Mesothelial cell of epicardium (in vitro differentiated cells): Measurements from ENCODE around the gene ADARB2. TPM values are rescaled to one million over a fixed set of nuclear protein-coding genes. Genes with fewer than 3 reads are reported as not detected.
"Not testable (repeated sequence)": the region's sequence is repeated elsewhere in the genome, so short reads cannot be mapped to it uniquely, and the experiment has no call there.

Experiments used
- DNase-seq, 2 experiments: peaks; one replicate each; pipeline ENCODE4 v3.0.0; 2021; ENCODE audit warnings: low spot score in 2 of 2; ENCODE audit not compliant: unreplicated experiment in 2 of 2
- H3K27ac Mint-ChIP-seq: 2 replicates; pipeline ENCODE4 v1.8.0; 2021; ENCODE audit warnings: mixed read lengths
- H3K27me3 Mint-ChIP-seq: 2 replicates; pipeline ENCODE4 v1.8.0; 2021; ENCODE audit warnings: low read depth, mixed read lengths
- H3K36me3 Mint-ChIP-seq: 2 replicates; pipeline ENCODE4 v1.8.0; 2021; ENCODE audit warnings: mixed read lengths
- H3K4me1 Mint-ChIP-seq: 2 replicates; pipeline ENCODE4 v1.8.0; 2021; ENCODE audit warnings: mixed read lengths
- H3K4me3 Mint-ChIP-seq: 2 replicates; pipeline ENCODE4 v1.8.0; 2021; ENCODE audit warnings: mild to moderate bottlenecking, moderate library complexity, mixed read lengths
- H3K9me3 Mint-ChIP-seq: 2 replicates; pipeline ENCODE4 v1.8.0; 2021; ENCODE audit warnings: mixed read lengths
- total RNA-seq: library from RNA; stranded (reverse); gene quantifications from 3 replicates; pipeline ENCODE4 v1.2.1, GENCODE V29; 2021
- TF ChIP-seq, protein P1 (sequence below): fragments of 200-600 bp; sonication (generic); IDR thresholded peaks from one replicate; pipeline ENCODE4 v1.5.0; 2021; ENCODE audit warnings: antibody characterized with exemption; ENCODE audit not compliant: unreplicated experiment

The ADARB2 gene
- total RNA-seq, 1 donor from 2014 or later = 0.38 TPM

DNA sequence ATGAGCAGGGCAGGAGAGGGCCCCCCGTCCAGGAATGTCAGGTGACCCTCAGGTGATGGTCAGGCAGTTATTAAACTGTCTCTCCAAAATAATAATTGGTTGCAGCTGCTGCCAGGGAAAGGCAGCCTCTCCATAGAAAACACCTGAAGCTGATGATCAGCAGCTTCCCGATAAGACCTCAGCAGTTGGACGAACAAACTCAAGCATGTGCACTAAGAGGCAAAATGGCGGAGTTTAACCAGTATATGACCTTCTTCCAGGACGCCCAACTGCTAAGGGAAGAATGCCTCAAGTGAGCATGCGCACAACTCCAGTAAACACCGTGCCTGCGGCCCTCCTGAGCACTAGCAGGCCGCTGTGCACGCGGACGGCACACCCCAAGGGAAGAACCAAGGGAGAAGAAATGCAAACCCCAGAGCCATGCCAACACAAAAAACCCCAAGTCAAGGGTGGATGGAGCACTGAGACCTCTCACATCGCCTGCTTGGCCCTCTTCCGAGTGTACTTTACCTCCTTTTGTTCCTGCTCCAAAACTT lies 38.9 kb upstream of the ADARB2 start:
- Mint-ChIP-seq H3K9me3 (no peaks in the 10 kb centered on the region), H3K27ac (no peak overlapping the region), H3K4me3 (no peak overlapping the region), H3K27me3 (peaks cover 4% of the 10 kb centered on the region), H3K4me1 (no peaks in the 10 kb centered on the region), H3K36me3 (no peaks in the 10 kb centered on the region)
- DNase-seq = no peak
- TF ChIP-seq, protein P1, sequence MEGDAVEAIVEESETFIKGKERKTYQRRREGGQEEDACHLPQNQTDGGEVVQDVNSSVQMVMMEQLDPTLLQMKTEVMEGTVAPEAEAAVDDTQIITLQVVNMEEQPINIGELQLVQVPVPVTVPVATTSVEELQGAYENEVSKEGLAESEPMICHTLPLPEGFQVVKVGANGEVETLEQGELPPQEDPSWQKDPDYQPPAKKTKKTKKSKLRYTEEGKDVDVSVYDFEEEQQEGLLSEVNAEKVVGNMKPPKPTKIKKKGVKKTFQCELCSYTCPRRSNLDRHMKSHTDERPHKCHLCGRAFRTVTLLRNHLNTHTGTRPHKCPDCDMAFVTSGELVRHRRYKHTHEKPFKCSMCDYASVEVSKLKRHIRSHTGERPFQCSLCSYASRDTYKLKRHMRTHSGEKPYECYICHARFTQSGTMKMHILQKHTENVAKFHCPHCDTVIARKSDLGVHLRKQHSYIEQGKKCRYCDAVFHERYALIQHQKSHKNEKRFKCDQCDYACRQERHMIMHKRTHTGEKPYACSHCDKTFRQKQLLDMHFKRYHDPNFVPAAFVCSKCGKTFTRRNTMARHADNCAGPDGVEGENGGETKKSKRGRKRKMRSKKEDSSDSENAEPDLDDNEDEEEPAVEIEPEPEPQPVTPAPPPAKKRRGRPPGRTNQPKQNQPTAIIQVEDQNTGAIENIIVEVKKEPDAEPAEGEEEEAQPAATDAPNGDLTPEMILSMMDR = no peak

DNA sequence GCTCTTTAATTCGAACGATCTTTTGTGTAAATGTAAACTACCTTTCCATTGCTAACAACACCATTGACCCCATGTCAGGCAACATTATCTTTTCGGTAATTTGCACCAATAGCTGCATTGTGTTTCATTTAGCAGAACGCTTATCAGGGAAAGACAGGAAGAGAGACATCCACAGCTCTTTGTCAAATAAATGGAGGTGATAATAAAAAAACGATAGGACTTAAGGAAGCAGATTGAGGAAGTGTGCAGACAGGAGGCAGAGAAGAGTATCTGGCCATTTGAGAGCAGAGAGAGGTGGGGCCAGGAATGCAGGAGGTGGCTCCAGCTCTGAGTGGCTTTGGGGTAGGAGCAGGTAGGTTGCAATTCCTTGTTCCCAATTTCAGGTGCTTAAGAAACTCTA lies 37.5 kb upstream of the ADARB2 start:
- TF ChIP-seq, protein P1 = no peak
- Mint-ChIP-seq H3K4me1 (no peaks in the 10 kb centered on the region), H3K27ac (no peak overlapping the region), H3K36me3 (no peaks in the 10 kb centered on the region), H3K9me3 (no peaks in the 10 kb centered on the region), H3K4me3 (no peak overlapping the region), H3K27me3 (peaks cover 2% of the 10 kb centered on the region)
- no peak for DNase-seq

DNA sequence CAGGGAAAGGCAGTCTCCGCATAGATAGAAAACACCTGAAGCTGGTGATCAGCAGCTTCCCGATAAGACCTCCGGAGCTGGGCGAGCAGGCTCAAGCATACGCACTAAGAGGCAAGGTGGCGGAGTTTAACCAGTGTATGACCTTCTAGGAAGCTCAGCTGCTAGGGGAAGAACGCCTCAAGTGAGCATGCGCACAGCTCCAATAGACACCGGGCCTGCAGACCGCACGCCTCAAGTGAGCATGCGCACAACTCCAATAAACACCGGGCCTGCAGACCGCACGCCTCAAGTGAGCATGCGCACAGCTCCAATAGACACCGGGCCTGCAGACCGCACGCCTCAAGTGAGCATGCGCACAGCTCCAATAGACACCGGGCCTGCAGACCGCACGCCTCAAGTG lies 35.9 kb upstream of the ADARB2 start:
- not testable (repeated sequence) for H3K27me3 Mint-ChIP-seq, H3K4me1 Mint-ChIP-seq

DNA sequence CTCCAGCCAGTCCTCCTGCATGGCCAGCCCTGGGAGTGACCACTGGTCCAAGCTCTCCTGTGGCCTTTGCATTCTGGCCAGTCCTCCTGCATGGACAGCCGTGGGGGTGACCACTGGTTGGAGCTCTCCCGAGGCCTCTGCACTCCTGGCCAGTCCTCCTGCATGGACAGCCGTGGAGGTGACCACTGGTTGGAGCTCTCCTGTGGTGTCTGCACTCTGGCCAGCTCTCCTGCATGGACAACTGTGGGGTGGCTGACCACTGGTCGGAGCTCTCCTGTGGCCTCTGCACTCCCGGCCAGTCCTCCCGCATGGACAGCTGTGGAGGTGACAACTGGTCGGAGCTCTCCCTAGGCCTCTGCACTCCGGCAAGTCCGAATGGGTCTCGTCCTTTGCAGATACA lies 28.7 kb upstream of the ADARB2 start:
- H3K4me1 Mint-ChIP-seq = no peaks in the 10 kb centered on the region
- no peak for DNase-seq
- no peaks in the 10 kb centered on the region for H3K36me3 Mint-ChIP-seq

More for the DNA sequence above, 35.9 kb upstream of the ADARB2 start:
- not testable (repeated sequence) for H3K9me3 Mint-ChIP-seq, H3K27ac Mint-ChIP-seq, DNase-seq, H3K4me3 Mint-ChIP-seq, H3K36me3 Mint-ChIP-seq

DNA sequence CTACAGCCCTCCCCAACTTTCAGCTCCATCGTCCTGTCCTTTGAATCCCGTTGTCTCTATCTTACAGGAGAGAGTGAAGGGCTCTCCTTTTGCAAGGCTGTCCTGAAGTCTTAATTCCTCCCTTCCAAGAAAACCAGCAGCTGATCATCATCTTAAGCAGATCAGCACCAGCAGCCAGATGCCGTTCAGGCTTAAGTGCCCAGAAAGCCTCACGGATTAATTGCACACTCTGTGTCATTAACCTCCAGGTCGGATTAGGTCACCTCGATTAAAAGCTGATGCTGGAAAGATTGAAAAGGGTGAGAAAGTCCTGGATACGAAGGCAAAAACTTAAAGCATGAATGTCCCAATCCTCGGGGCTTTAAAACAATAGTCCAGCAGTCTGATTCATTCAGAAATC lies 24.8 kb upstream of the ADARB2 start:
- DNase-seq = no peak
- Mint-ChIP-seq H3K36me3 (no peaks in the 10 kb centered on the region), H3K27me3 (peaks cover 8% of the 10 kb centered on the region), H3K27ac (no peak overlapping the region), H3K4me1 (no peaks in the 10 kb centered on the region), H3K9me3 (peaks cover 14% of the 10 kb centered on the region), H3K4me3 (no peak overlapping the region)
- TF ChIP-seq, protein P1 = no peak

More for the DNA sequence above, 28.7 kb upstream of the ADARB2 start:
- peaks cover 4% of the 10 kb centered on the region for H3K27me3 Mint-ChIP-seq
- H3K27ac Mint-ChIP-seq = no peak overlapping the region
- TF ChIP-seq, protein P1 = no peak
- no peaks in the 10 kb centered on the region for H3K9me3 Mint-ChIP-seq
- no peak overlapping the region for H3K4me3 Mint-ChIP-seq

DNA sequence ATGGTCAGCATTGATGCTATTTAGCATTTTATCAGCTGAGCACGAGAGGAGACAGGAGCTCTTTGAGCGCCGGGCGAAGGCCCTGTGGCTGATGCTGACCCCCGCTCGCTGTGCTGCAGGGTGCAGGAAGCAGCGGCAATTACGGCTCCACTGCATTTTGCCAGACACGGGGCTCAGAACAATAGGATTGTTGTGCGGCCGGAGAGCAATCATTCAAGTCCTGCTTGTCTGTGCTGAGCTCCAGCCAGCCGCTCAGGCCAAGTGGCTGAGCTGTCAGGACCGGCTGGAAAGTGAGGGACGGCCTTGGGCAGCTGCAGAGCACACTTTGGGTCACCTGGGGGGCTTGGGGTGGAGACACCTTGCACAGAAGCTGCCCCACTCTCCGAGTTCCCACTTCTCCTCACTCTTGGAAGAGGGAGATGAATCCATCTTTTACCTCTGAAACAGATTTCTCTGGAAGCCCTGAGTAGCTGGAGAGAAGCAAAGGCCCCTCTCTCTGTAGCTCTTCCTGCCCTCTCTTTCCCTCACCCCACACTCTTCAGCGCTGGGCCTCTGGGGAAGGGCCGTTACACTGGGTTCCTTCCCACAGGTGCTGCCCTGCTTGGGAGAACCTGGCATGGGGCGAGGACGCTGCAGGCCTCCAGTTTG lies 17.3 kb upstream of the ADARB2 start:
- no peaks in the 10 kb centered on the region for H3K36me3 Mint-ChIP-seq
- H3K4me1 Mint-ChIP-seq = peaks cover 2% of the 10 kb centered on the region
- H3K9me3 Mint-ChIP-seq = peaks cover 26% of the 10 kb centered on the region
- H3K27me3 Mint-ChIP-seq = peaks cover 35% of the 10 kb centered on the region
- DNase-seq = no peak
- no peak overlapping the region for H3K4me3 Mint-ChIP-seq
- TF ChIP-seq, protein P1 = no peak
- no peak overlapping the region for H3K27ac Mint-ChIP-seq
